Hepatocyte (in vitro differentiated cells): ENCODE measurements around the gene GLI2.

Experiments
- CTCF ChIP-seq: fragments of 200-600 bp; sonication (generic); IDR thresholded peaks from 2 replicates; pipeline ENCODE4 v1.5.1; 2016; ENCODE audit warnings: antibody characterized with exemption, mild to moderate bottlenecking; ENCODE audit not compliant: poor library complexity
- EZH2phosphoT487 ChIP-seq: fragments of 200-600 bp; sonication (generic); IDR thresholded peaks from one replicate; pipeline ENCODE4 v1.6.1; 2018; ENCODE audit warnings: antibody characterized with exemption, mild to moderate bottlenecking, low read depth, moderate library complexity; ENCODE audit not compliant: unreplicated experiment, severe bottlenecking

- TF ChIP-seq CTCF = no peak
- no peak for TF ChIP-seq EZH2phosphoT487
These were observed 30.2 kb downstream of the GLI2 start for GRCh38 chr2:120765678-120766469.
